GM23338 (cell line): ENCODE measurements around the gene HTR6. TPM values are rescaled to one million over a fixed set of nuclear protein-coding genes. Genes with fewer than 3 reads are reported as not detected.
A peak's percentile ranks its signal among the peaks of the same experiment; 100 is the strongest.

Experiments used
- ATAC-seq: fragments of 200-7000 bp; cut with Tn5 transposase; 3 replicates; pipeline ENCODE4 v1.9.1; 2020
- DNase-seq: peaks from one replicate; pipeline ENCODE4 v3.0.0-alpha.2; 2015; ENCODE audit warnings: low spot score
- H2AFZ ChIP-seq: fragments of 200-600 bp; sonication (generic); 2 replicates; pipeline ENCODE4 v1.8.0; 2016; ENCODE audit warnings: antibody characterized with exemption, mild to moderate bottlenecking, moderate library complexity
- H3F3A ChIP-seq: fragments of 200-600 bp; sonication (generic); replicated peaks from 2 replicates; pipeline ENCODE4 v1.8.0; 2017; ENCODE audit warnings: antibody characterized with exemption, mixed run types, low read depth
- H3K27ac ChIP-seq: fragments of 200-600 bp; sonication (generic); 2 replicates; pipeline ENCODE4 v1.6.1; 2016; ENCODE audit warnings: low read depth
- H3K27me3 ChIP-seq: fragments of 200-600 bp; sonication (generic); 2 replicates; pipeline ENCODE4 v1.8.0; 2016; ENCODE audit warnings: mild to moderate bottlenecking, mixed run types, moderate library complexity; ENCODE audit not compliant: insufficient read depth
- H3K36me3 ChIP-seq: fragments of 200-600 bp; sonication (generic); 2 replicates; pipeline ENCODE4 v1.8.0; 2016; ENCODE audit warnings: mild to moderate bottlenecking; ENCODE audit not compliant: insufficient read depth
- H3K4me1 ChIP-seq: fragments of 200-600 bp; sonication (generic); 2 replicates; pipeline ENCODE4 v1.8.0; 2016; ENCODE audit warnings: mild to moderate bottlenecking, moderate library complexity; ENCODE audit not compliant: insufficient read depth
- H3K4me2 ChIP-seq: fragments of 200-600 bp; sonication (generic); 2 replicates; pipeline ENCODE4 v1.7.1; 2017; ENCODE audit warnings: mixed run types
- H3K4me3 ChIP-seq: fragments of 200-600 bp; sonication (generic); 2 replicates; pipeline ENCODE4 v1.6.1; 2016; ENCODE audit warnings: mixed run types
- H3K79me2 ChIP-seq: fragments of 200-600 bp; sonication (generic); replicated peaks from 2 replicates; pipeline ENCODE4 v1.8.0; 2017; ENCODE audit warnings: mild to moderate bottlenecking; ENCODE audit not compliant: insufficient read depth
- H3K9me2 ChIP-seq: fragments of 200-600 bp; sonication (generic); 2 replicates; pipeline ENCODE4 v1.8.0; 2017; ENCODE audit not compliant: insufficient read depth
- H4K20me1 ChIP-seq: fragments of 200-600 bp; sonication (generic); replicated peaks from 2 replicates; pipeline ENCODE4 v1.8.0; 2017; ENCODE audit warnings: mild to moderate bottlenecking; ENCODE audit not compliant: insufficient read depth
- H3K27ac Mint-ChIP-seq: 2 replicates; pipeline ENCODE4 v1.8.0; 2020; ENCODE audit warnings: inconsistent platforms, mild to moderate bottlenecking, moderate library complexity, mixed read lengths
- H3K27me3 Mint-ChIP-seq: 3 replicates; pipeline ENCODE4 v1.8.0; 2022; ENCODE audit warnings: low read depth, mild to moderate bottlenecking, moderate library complexity, mixed read lengths, inconsistent platforms; ENCODE audit not compliant: insufficient read depth, poor library complexity
- H3K36me3 Mint-ChIP-seq: 3 replicates; pipeline ENCODE4 v1.8.0; 2021; ENCODE audit warnings: low read depth, mild to moderate bottlenecking, inconsistent platforms, moderate library complexity, mixed read lengths
- H3K4me1 Mint-ChIP-seq: 3 replicates; pipeline ENCODE4 v1.8.0; 2020; ENCODE audit warnings: mild to moderate bottlenecking, inconsistent platforms, mixed read lengths
- H3K4me3 Mint-ChIP-seq: 3 replicates; pipeline ENCODE4 v1.8.0; 2021; ENCODE audit warnings: moderate library complexity, mild to moderate bottlenecking, inconsistent platforms, mixed read lengths
- H3K9me3 Mint-ChIP-seq: 3 replicates; pipeline ENCODE4 v1.8.0; 2020; ENCODE audit warnings: moderate library complexity, mild to moderate bottlenecking, inconsistent platforms, mixed read lengths
- CREB1 ChIP-seq: fragments of 250-450 bp; sonication (Bioruptor Pico); IDR thresholded peaks from 2 replicates; pipeline ENCODE4 v1.5.0; 2020; ENCODE audit warnings: low read depth, mild to moderate bottlenecking, moderate library complexity
- JUNB ChIP-seq: IDR thresholded peaks from one replicate; pipeline ENCODE4 v1.6.1; 2016; ENCODE audit warnings: antibody characterized with exemption; ENCODE audit not compliant: unreplicated experiment
- NANOG ChIP-seq: IDR thresholded peaks from 2 replicates; pipeline ENCODE4 v1.6.1; 2016; ENCODE audit warnings: antibody characterized with exemption, borderline replicate concordance
- POLR2AphosphoS5 ChIP-seq: IDR thresholded peaks from 2 replicates; pipeline ENCODE4 v1.6.1; 2016; ENCODE audit warnings: antibody characterized with exemption, low read depth
- ZNF114 ChIP-seq: fragments of 250-450 bp; sonication (Bioruptor Pico); IDR thresholded peaks from 2 replicates; pipeline ENCODE4 v1.5.0; 2020; ENCODE audit warnings: mild to moderate bottlenecking, moderate library complexity
- ZNF331 ChIP-seq: fragments of 250-450 bp; sonication (Bioruptor Pico); IDR thresholded peaks from 2 replicates; pipeline ENCODE4 v1.5.0; 2020; ENCODE audit warnings: low read depth, mild to moderate bottlenecking, moderate library complexity
- polyA plus RNA-seq: library from polyadenylated mRNA; unstranded; fragments of >200 nt; fragmentation: Nextera tagmentation; extraction: Ambion mirVana; gene quantifications from 2 replicates; pipeline ENCODE4 v1.2.1, GENCODE V29; 2016
- total RNA-seq: library from RNA; depleted of rRNA; stranded (reverse); fragments of >200 nt; shearing (Covaris generic); gene quantifications from 2 replicates; pipeline ENCODE4 v1.2.3, GENCODE V29; 2014
- TF ChIP-seq, protein P1 (sequence below): IDR thresholded peaks from 2 replicates; pipeline ENCODE4 v1.6.1; 2016; ENCODE audit warnings: antibody characterized with exemption
- TF ChIP-seq, protein P2 (sequence below): fragments of 250-450 bp; sonication (Bioruptor Pico); IDR thresholded peaks from 2 replicates; pipeline ENCODE4 v1.5.0; 2020; ENCODE audit warnings: mild to moderate bottlenecking, moderate library complexity
- TF ChIP-seq, protein P3 (sequence below), 2 experiments: fragments of 200-600 bp in 1 of 2; sonication (generic) in 1 of 2; conservative IDR thresholded peaks; 2 replicates each; pipeline versions ENCODE4 v1.5.1 to v1.6.1; 2016 to 2017; ENCODE audit warnings: antibody characterized with exemption in 2 of 2, low read depth in 2 of 2, mild to moderate bottlenecking in 2 of 2, moderate library complexity in 1 of 2

HTR6 gene
- total and polyA plus RNA-seq, 2 experiments from 2014 or later, result 0.26 to 0.66 TPM

DNA sequence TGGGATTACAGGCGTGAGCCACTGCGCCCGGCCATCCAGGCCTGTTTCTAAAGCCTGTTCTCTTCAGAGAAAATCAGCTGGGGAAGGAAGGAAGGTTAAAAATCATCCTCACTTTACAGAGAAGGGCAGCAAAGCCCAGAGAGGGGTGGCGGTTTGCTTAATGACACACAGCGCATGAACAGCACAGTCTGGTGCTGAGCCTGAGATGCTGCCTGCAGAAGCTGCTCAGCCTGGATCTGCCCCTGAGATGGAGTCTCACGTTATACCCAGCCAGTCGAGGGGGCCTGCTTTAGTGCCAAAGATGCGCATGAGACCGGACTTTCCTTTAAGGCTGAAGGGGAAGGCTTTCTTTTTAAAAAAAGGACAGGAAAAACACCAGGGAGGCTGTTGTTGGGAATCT lies 21.3 kb downstream of the HTR6 start:
- no peak for ATAC-seq

More for the DNA sequence above, 21.3 kb downstream of the HTR6 start:
- TF ChIP-seq JUNB (no peak), NANOG (no peak), ZNF331 (no peak), CREB1 (CRISPR knock-in tag) (no peak), ZNF114 (CRISPR knock-in tag) (no peak), POLR2AphosphoS5 (no peak)
- TF ChIP-seq, protein P1, sequence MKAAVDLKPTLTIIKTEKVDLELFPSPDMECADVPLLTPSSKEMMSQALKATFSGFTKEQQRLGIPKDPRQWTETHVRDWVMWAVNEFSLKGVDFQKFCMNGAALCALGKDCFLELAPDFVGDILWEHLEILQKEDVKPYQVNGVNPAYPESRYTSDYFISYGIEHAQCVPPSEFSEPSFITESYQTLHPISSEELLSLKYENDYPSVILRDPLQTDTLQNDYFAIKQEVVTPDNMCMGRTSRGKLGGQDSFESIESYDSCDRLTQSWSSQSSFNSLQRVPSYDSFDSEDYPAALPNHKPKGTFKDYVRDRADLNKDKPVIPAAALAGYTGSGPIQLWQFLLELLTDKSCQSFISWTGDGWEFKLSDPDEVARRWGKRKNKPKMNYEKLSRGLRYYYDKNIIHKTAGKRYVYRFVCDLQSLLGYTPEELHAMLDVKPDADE, result no peak
- TF ChIP-seq, protein P2, sequence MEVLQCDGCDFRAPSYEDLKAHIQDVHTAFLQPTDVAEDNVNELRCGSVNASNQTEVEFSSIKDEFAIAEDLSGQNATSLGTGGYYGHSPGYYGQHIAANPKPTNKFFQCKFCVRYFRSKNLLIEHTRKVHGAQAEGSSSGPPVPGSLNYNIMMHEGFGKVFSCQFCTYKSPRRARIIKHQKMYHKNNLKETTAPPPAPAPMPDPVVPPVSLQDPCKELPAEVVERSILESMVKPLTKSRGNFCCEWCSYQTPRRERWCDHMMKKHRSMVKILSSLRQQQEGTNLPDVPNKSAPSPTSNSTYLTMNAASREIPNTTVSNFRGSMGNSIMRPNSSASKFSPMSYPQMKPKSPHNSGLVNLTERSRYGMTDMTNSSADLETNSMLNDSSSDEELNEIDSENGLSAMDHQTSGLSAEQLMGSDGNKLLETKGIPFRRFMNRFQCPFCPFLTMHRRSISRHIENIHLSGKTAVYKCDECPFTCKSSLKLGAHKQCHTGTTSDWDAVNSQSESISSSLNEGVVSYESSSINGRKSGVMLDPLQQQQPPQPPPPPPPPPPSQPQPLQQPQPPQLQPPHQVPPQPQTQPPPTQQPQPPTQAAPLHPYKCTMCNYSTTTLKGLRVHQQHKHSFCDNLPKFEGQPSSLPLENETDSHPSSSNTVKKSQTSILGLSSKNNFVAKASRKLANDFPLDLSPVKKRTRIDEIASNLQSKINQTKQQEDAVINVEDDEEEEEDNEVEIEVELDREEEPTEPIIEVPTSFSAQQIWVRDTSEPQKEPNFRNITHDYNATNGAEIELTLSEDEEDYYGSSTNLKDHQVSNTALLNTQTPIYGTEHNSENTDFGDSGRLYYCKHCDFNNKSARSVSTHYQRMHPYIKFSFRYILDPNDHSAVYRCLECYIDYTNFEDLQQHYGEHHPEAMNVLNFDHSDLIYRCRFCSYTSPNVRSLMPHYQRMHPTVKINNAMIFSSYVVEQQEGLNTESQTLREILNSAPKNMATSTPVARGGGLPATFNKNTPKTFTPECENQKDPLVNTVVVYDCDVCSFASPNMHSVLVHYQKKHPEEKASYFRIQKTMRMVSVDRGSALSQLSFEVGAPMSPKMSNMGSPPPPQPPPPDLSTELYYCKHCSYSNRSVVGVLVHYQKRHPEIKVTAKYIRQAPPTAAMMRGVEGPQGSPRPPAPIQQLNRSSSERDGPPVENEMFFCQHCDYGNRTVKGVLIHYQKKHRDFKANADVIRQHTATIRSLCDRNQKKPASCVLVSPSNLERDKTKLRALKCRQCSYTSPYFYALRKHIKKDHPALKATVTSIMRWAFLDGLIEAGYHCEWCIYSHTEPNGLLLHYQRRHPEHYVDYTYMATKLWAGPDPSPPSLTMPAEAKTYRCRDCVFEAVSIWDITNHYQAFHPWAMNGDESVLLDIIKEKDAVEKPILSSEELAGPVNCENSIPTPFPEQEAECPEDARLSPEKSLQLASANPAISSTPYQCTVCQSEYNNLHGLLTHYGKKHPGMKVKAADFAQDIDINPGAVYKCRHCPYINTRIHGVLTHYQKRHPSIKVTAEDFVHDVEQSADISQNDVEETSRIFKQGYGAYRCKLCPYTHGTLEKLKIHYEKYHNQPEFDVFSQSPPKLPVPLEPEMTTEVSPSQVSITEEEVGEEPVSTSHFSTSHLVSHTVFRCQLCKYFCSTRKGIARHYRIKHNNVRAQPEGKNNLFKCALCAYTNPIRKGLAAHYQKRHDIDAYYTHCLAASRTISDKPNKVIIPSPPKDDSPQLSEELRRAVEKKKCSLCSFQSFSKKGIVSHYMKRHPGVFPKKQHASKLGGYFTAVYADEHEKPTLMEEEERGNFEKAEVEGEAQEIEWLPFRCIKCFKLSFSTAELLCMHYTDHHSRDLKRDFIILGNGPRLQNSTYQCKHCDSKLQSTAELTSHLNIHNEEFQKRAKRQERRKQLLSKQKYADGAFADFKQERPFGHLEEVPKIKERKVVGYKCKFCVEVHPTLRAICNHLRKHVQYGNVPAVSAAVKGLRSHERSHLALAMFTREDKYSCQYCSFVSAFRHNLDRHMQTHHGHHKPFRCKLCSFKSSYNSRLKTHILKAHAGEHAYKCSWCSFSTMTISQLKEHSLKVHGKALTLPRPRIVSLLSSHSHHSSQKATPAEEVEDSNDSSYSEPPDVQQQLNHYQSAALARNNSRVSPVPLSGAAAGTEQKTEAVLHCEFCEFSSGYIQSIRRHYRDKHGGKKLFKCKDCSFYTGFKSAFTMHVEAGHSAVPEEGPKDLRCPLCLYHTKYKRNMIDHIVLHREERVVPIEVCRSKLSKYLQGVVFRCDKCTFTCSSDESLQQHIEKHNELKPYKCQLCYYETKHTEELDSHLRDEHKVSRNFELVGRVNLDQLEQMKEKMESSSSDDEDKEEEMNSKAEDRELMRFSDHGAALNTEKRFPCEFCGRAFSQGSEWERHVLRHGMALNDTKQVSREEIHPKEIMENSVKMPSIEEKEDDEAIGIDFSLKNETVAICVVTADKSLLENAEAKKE (CRISPR knock-in tag), result no peak
- TF ChIP-seq, protein P3, sequence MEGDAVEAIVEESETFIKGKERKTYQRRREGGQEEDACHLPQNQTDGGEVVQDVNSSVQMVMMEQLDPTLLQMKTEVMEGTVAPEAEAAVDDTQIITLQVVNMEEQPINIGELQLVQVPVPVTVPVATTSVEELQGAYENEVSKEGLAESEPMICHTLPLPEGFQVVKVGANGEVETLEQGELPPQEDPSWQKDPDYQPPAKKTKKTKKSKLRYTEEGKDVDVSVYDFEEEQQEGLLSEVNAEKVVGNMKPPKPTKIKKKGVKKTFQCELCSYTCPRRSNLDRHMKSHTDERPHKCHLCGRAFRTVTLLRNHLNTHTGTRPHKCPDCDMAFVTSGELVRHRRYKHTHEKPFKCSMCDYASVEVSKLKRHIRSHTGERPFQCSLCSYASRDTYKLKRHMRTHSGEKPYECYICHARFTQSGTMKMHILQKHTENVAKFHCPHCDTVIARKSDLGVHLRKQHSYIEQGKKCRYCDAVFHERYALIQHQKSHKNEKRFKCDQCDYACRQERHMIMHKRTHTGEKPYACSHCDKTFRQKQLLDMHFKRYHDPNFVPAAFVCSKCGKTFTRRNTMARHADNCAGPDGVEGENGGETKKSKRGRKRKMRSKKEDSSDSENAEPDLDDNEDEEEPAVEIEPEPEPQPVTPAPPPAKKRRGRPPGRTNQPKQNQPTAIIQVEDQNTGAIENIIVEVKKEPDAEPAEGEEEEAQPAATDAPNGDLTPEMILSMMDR (conservative IDR thresholded peaks at IDR 0.05; ENCODE audit: low read depth in 2 of 2), result no peak
- Histone ChIP-seq H3F3A (no peaks in the 10 kb centered on the region), H3K27me3 (no peaks in the 10 kb centered on the region), H3K4me2 (no peak overlapping the region), H3K4me3 (no peak overlapping the region), H3K36me3 (no peaks in the 10 kb centered on the region), H2AFZ (no peak overlapping the region; the same call in 1 of the 2 replicates), H4K20me1 (no peaks in the 10 kb centered on the region), H3K4me1 (peaks cover 11% of the 10 kb centered on the region), H3K79me2 (no peaks in the 10 kb centered on the region), H3K27ac (no peak overlapping the region), H3K9me2 (no peaks in the 10 kb centered on the region)
- no peak for DNase-seq
- Mint-ChIP-seq H3K36me3 (peaks cover 21% of the 10 kb centered on the region), H3K4me3 (no peak overlapping the region), H3K27me3 (peaks cover 9% of the 10 kb centered on the region), H3K4me1 (peaks cover 15% of the 10 kb centered on the region), H3K27ac (peak overlapping the region; percentile 69; the same call in 1 of the 2 replicates), H3K9me3 (peaks cover 16% of the 10 kb centered on the region)
